ENCODE measurements around the gene FKBP10. TPM values are rescaled to one million over a fixed set of nuclear protein-coding genes. Genes with fewer than 3 reads are reported as not detected.
A peak's percentile ranks its signal among the peaks of the same experiment; 100 is the strongest.
"Not testable (repeated sequence)": the region's sequence is repeated elsewhere in the genome, so short reads cannot be mapped to it uniquely, and the experiment has no call there.

FKBP10 gene
- total and polyA plus RNA-seq, 7 experiments from 2014 or later, result 0.34 to 0.76 TPM; not detected in 5

GRCh38 chr17:41836550-41837196 is 23.9 kb downstream of the FKBP10 start:
- peak in 1 of 9 donors; percentile 3 for DNase-seq
- peak overlapping the region; percentile 81 for H3K27ac ChIP-seq (ENCODE audit: low read depth, low read length)
- no peak for ATAC-seq
- intact Hi-C loops (cut with micrococcal nuclease), result loop anchor here (1.0 kb wide), 2 partner anchors 25 to 29 kb away; partner anchors contain the start of genes KLHL11 (in 2 of the 2) and P3H4 (in 1 of the 2)
- H3K27me3 Mint-ChIP-seq, result peaks cover 0 to 4% (median 0%) of the 10 kb centered on the region in 5 donors
- CTCF ChIA-PET, result no interaction called here
- H3K27me3 ChIP-seq (ENCODE audit: control insufficient read depth in 2 of 2, insufficient read depth in 2 of 2, low read length in 2 of 2), result no peaks in the 10 kb centered on the region
- H3K4me3 Mint-ChIP-seq, result peak overlapping the region; percentile 77 to 92 (median 86)
- no peaks in the 10 kb centered on the region for H3K36me3 ChIP-seq (ENCODE audit: control insufficient read depth in 2 of 3, insufficient read depth in 3 of 3, low read length in 3 of 3)
- H3K27ac Mint-ChIP-seq, result peak overlapping the region; percentile 67 to 92 (median 83)
- no peaks in the 10 kb centered on the region for H3K9me3 ChIP-seq (ENCODE audit: control insufficient read depth in 2 of 3, low read length in 3 of 3)
- POLR2A ChIA-PET, result interaction anchor here (0.6 to 3.7 kb wide), 5 partner anchors 18 to 1187 kb away, joined by 3 to 17 read pairs (median 4); partner anchors contain the start of gene KLHL11
- H3K4me3 ChIP-seq (ENCODE audit: low read length), result peak overlapping the region; percentile 62
- H3K36me3 Mint-ChIP-seq, result peaks cover 0 to 9% (median 0%) of the 10 kb centered on the region in 5 donors
- no peaks in the 10 kb centered on the region for H3K9me3 Mint-ChIP-seq
- peaks cover 10 to 21% (median 16%) of the 10 kb centered on the region in 7 donors for H3K4me1 Mint-ChIP-seq
- H3K4me1 ChIP-seq (ENCODE audit: control insufficient read depth in 2 of 2, insufficient read depth in 2 of 2, low read length in 2 of 2), result peaks cover 9 to 14% of the 10 kb centered on the region in 2 donors

- Histone ChIP-seq H3K4me3 (ENCODE audit: low read length) (peak within 1 kb of the TSS; percentile 62), H3K27ac (ENCODE audit: low read depth, low read length) (peak within 1 kb of the TSS; percentile 81), H3K9me3 (ENCODE audit: control insufficient read depth in 2 of 3, low read length in 3 of 3) (no peaks in the 10 kb centered on the region), H3K4me1 (ENCODE audit: control insufficient read depth in 2 of 2, insufficient read depth in 2 of 2, low read length in 2 of 2) (peaks cover 9 to 14% of the 10 kb centered on the region in 2 donors), H3K27me3 (ENCODE audit: control insufficient read depth in 2 of 2, insufficient read depth in 2 of 2, low read length in 2 of 2) (no peaks in the 10 kb centered on the region), H3K36me3 (ENCODE audit: control insufficient read depth in 2 of 3, insufficient read depth in 3 of 3, low read length in 3 of 3) (no peaks in the 10 kb centered on the region)
- ATAC-seq (no peak), DNase-seq (no peak)
- ChIA-PET POLR2A (interaction anchor here (0.6 to 3.7 kb wide), 2 partner anchors 26 to 880 kb away, joined by 3 to 17 read pairs; partner anchors contain the start of gene KLHL11), CTCF (no interaction called here)
- Mint-ChIP-seq H3K27ac (peak within 1 kb of the TSS; percentile 67 to 92 (median 83)), H3K9me3 (no peaks in the 10 kb centered on the region), H3K4me3 (peak within 1 kb of the TSS; percentile 77 to 92 (median 86)), H3K27me3 (peaks cover 0 to 4% (median 0%) of the 10 kb centered on the region in 5 donors), H3K36me3 (peaks cover 0 to 5% (median 0%) of the 10 kb centered on the region in 5 donors), H3K4me1 (peaks cover 10 to 21% (median 16%) of the 10 kb centered on the region in 7 donors)
- intact Hi-C loops (cut with micrococcal nuclease), result no loop called here
These were observed 25.1 kb downstream of the FKBP10 start, which contains the start of gene KLHL10 for GRCh38 chr17:41837761-41838538. Gene KLHL10, plus strand, starts transcription at chr17:41837825. Its CDS starts 108 bp downstream, at chr17:41837933.

- H3K27me3 ChIP-seq (ENCODE audit: control insufficient read depth in 2 of 2, insufficient read depth in 2 of 2, low read length in 2 of 2); H3K9me3 ChIP-seq (ENCODE audit: control insufficient read depth in 2 of 3, low read length in 3 of 3); H3K9me3 Mint-ChIP-seq; DNase-seq; H3K27ac ChIP-seq (ENCODE audit: low read depth, low read length); H3K36me3 ChIP-seq (ENCODE audit: control insufficient read depth in 2 of 3, insufficient read depth in 3 of 3, low read length in 3 of 3); H3K27me3 Mint-ChIP-seq; H3K4me3 ChIP-seq (ENCODE audit: low read length); H3K27ac Mint-ChIP-seq; intact Hi-C loops (cut with micrococcal nuclease); ATAC-seq; H3K4me3 Mint-ChIP-seq; H3K36me3 Mint-ChIP-seq: not testable (repeated sequence)
- ChIA-PET CTCF (interaction anchor here (0.8 kb wide), 1 partner anchor 10 kb away, joined by 4 read pairs; no protein-coding TSS in a partner anchor), POLR2A (interaction anchor here (0.6 to 0.7 kb wide), 2 partner anchors 127 to 594 kb away, joined by 3 to 4 read pairs; partner anchors contain the start of gene CNP)
- peaks cover 9 to 14% of the 10 kb centered on the region in 2 donors for H3K4me1 ChIP-seq (ENCODE audit: control insufficient read depth in 2 of 2, insufficient read depth in 2 of 2, low read length in 2 of 2)
- H3K4me1 Mint-ChIP-seq, result peaks cover 10 to 20% (median 14%) of the 10 kb centered on the region in 7 donors
These were observed 26.6 kb downstream of the FKBP10 start for GRCh38 chr17:41839448-41839847.

GRCh38 chr17:41840781-41841180 is 28.0 kb downstream of the FKBP10 start:
- H3K4me3 ChIP-seq (ENCODE audit: low read length); H3K9me3 Mint-ChIP-seq; H3K27me3 Mint-ChIP-seq; H3K27me3 ChIP-seq (ENCODE audit: control insufficient read depth in 2 of 2, insufficient read depth in 2 of 2, low read length in 2 of 2); H3K4me1 ChIP-seq (ENCODE audit: control insufficient read depth in 2 of 2, insufficient read depth in 2 of 2, low read length in 2 of 2); CTCF ChIA-PET; DNase-seq; H3K27ac ChIP-seq (ENCODE audit: low read depth, low read length); ATAC-seq; POLR2A ChIA-PET; H3K36me3 Mint-ChIP-seq; H3K27ac Mint-ChIP-seq; H3K4me3 Mint-ChIP-seq; H3K4me1 Mint-ChIP-seq; intact Hi-C loops (cut with micrococcal nuclease); H3K9me3 ChIP-seq (ENCODE audit: control insufficient read depth in 2 of 3, low read length in 3 of 3); H3K36me3 ChIP-seq (ENCODE audit: control insufficient read depth in 2 of 3, insufficient read depth in 3 of 3, low read length in 3 of 3): not testable (repeated sequence)

GRCh38 chr17:41844971-41845370 is 32.2 kb downstream of the FKBP10 start:
- POLR2A ChIA-PET, result no interaction called here
- H3K27me3 ChIP-seq (ENCODE audit: control insufficient read depth in 2 of 2, insufficient read depth in 2 of 2, low read length in 2 of 2), result no peaks in the 10 kb centered on the region
- Mint-ChIP-seq H3K4me1 (peaks cover 0 to 24% (median 11%) of the 10 kb centered on the region in 7 donors), H3K27ac (no peak overlapping the region), H3K9me3 (no peaks in the 10 kb centered on the region), H3K36me3 (peaks cover 0 to 17% (median 0%) of the 10 kb centered on the region in 5 donors), H3K27me3 (no peaks in the 10 kb centered on the region), H3K4me3 (no peak overlapping the region)
- CTCF ChIA-PET, result no interaction called here
- H3K27ac ChIP-seq (ENCODE audit: low read depth, low read length), result no peak overlapping the region
- H3K36me3 ChIP-seq (ENCODE audit: control insufficient read depth in 2 of 3, insufficient read depth in 3 of 3, low read length in 3 of 3), result peaks cover 0 to 5% (median 0%) of the 10 kb centered on the region in 3 experiments
- no peaks in the 10 kb centered on the region for H3K4me1 ChIP-seq (ENCODE audit: control insufficient read depth in 2 of 2, insufficient read depth in 2 of 2, low read length in 2 of 2)
- ATAC-seq, result no peak
- H3K9me3 ChIP-seq (ENCODE audit: control insufficient read depth in 2 of 3, low read length in 3 of 3), result no peaks in the 10 kb centered on the region
- DNase-seq, result no peak
- no peak overlapping the region for H3K4me3 ChIP-seq (ENCODE audit: low read length)
- intact Hi-C loops (cut with micrococcal nuclease), result no loop called here

GRCh38 chr17:41848788-41849187 is 36.0 kb downstream of the FKBP10 start:
- Histone ChIP-seq H3K36me3 (ENCODE audit: control insufficient read depth in 2 of 3, insufficient read depth in 3 of 3, low read length in 3 of 3) (peaks cover 0 to 12% (median 0%) of the 10 kb centered on the region in 3 experiments), H3K4me1 (ENCODE audit: control insufficient read depth in 2 of 2, insufficient read depth in 2 of 2, low read length in 2 of 2) (peaks cover 0 to 3% of the 10 kb centered on the region in 2 donors), H3K9me3 (ENCODE audit: control insufficient read depth in 2 of 3, low read length in 3 of 3) (no peaks in the 10 kb centered on the region), H3K27me3 (ENCODE audit: control insufficient read depth in 2 of 2, insufficient read depth in 2 of 2, low read length in 2 of 2) (no peaks in the 10 kb centered on the region), H3K4me3 (ENCODE audit: low read length) (no peak overlapping the region), H3K27ac (ENCODE audit: low read depth, low read length) (no peak overlapping the region)
- intact Hi-C loops (cut with micrococcal nuclease), result no loop called here
- Mint-ChIP-seq H3K36me3 (peaks cover 0 to 28% (median 5%) of the 10 kb centered on the region in 5 donors), H3K27me3 (no peaks in the 10 kb centered on the region), H3K27ac (no peak overlapping the region), H3K9me3 (peaks cover 0 to 2% (median 0%) of the 10 kb centered on the region in 11 donors), H3K4me1 (peaks cover 16 to 50% (median 35%) of the 10 kb centered on the region in 7 donors), H3K4me3 (no peak overlapping the region)
- CTCF ChIA-PET, result no interaction called here
- no peak for DNase-seq
- POLR2A ChIA-PET, result no interaction called here
- no peak for ATAC-seq

Measured in naive thymus-derived CD4-positive, alpha-beta T cell (primary cell).